GM12801 (cell line): Measurements from ENCODE around the gene CWF19L1.

Source experiments
- TF ChIP-seq, protein P1 (sequence below): IDR thresholded peaks from one replicate; pipeline ENCODE4 v1.5.1; 2011; ENCODE audit warnings: control low read depth; ENCODE audit not compliant: insufficient read length; ENCODE audit errors: extremely low read depth

CWF19L1 gene

DNA sequence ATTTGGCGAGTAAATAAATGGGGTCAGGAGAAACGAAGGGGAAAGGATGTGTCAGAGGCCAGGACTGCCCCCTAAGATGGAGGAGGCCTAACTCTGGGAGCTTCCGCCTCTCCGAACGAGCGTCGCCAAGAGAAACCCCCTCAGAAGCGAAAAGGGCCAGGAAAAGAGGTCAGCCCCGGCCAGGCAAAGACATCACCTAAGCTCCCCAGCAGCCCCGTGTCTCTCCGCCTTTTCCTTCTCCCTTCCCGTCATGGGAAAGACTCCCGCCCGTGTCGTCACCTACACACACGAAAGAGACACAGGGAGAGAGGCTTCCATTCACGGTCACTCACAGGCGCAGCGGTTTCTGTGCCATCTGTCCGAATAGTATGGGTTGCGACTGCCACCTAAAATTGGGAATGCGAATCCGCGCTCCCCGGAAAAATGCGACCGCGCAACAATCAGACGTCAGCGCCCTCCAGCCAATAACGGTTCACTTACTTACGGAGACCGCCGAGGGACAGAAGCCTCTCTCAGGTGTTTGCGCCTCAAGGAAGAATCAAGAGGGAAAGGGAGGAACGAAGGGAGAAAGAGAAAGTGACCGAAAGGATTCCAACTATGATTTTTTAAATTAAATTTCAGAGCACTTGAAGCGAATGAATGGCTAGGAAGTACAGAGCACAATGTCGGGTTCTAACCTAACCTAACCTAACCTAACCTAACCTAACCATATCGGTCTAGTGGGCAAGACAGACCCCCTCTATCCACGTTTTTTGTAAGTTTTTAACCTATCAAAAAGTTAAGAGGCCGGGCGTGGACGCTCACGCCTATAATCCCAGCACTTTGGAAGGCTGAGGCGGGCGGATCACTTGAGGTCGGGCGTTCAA is at the start of gene CWF19L1:
Gene CWF19L1 (minus strand): TSS at position 400 of the 866 bp plus-strand sequence. CDS start 45 bp downstream, at position 355.
- TF ChIP-seq, protein P1, sequence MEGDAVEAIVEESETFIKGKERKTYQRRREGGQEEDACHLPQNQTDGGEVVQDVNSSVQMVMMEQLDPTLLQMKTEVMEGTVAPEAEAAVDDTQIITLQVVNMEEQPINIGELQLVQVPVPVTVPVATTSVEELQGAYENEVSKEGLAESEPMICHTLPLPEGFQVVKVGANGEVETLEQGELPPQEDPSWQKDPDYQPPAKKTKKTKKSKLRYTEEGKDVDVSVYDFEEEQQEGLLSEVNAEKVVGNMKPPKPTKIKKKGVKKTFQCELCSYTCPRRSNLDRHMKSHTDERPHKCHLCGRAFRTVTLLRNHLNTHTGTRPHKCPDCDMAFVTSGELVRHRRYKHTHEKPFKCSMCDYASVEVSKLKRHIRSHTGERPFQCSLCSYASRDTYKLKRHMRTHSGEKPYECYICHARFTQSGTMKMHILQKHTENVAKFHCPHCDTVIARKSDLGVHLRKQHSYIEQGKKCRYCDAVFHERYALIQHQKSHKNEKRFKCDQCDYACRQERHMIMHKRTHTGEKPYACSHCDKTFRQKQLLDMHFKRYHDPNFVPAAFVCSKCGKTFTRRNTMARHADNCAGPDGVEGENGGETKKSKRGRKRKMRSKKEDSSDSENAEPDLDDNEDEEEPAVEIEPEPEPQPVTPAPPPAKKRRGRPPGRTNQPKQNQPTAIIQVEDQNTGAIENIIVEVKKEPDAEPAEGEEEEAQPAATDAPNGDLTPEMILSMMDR = no peak

DNA sequence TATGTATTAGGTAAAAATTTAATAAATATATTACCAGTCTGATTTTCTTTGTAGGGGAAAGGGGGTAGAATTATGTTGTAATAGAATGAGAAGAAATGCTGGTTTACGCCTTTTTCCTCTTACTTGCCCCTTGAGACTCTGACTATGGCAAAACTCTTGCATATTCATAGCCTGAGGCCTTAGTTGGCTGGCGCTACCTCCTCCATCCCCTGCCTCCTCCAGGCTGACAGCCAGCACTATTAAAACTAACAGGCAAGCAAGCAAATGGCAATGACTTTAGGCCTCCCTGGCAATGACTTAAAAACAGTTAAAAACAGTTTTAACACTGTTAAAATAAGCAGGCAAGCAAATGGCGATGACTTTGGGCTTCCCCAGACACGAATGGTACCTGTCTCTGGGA is 48.2 kb upstream of the CWF19L1 start:
- TF ChIP-seq, protein P1 = no peak

DNA sequence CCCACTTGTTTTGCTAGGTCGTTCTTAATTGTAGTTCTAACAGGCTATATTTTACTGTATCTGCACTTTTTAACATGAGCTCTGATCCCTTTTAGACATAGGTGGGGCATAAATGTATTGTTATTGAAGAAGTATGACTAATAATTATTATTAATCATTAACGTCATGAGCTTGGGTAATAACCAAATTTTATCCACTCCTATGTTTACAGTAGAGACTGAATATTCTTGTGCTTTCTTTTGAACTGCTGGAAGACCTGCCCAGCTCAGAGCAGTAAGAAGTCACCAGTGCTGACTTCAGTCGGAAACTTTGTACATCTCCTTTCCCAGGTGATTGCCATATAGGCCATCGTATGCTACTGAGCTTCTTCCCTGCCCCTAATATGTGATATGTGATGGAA is 43.9 kb upstream of the CWF19L1 start:
- TF ChIP-seq, protein P1 = no peak

DNA sequence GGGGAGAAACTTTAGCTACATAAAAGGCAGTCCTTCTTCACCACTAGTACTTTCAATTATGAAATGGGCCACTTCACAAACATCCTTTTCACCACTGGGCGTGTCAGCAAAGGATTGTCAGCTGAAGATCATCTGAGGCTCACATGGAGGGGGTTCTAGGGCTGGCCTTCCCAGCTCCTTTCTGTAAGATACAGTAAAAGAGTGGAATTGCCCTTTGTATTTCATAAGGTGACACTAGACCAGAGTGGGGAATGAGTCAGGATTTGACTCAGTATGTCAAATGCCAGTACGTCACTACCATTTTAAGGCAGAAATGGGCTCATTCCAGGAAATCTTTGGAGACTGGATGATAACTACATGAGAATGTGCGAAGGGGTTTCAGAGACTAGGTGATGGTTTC is 40.2 kb upstream of the CWF19L1 start:
- TF ChIP-seq, protein P1 = no peak

DNA sequence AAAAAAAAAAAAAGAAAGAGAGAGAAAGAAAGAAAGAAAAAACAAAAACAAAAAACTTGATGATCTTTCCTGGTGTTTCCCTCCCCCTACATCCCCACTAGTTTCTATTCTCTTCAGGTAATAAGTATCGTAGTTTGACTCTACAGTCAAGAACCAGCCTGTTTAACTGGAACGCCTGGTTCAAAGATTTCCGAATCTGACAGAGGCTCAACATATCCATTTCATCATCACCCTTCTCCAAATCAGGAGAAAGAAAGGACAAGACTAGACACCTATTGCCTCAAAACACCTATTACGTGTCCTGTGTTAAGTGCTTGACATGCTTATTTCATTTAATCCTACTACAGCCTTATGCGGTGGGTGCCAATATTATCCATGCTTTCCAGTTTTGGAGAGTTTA is 39.4 kb upstream of the CWF19L1 start:
- TF ChIP-seq, protein P1 = no peak

DNA sequence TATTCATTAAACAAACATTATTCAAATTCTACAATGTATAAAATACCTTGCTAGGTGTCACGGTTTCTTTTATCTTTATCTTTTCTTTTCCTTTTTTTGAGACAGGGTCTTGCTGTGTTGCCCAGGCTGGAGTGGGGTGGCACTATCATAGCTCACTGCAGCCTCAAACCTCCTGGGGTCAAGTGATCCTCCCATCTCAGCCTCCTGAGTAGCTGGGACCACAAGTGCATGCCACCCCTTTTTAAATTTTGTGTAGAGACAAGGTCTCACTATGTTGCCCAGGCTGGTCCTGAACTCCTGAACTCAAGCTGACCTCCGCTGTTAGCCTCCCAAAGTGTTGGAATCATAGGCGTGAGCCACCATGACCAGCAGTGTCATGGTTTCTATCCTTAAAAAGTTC is 37.0 kb upstream of the CWF19L1 start:
- TF ChIP-seq, protein P1 = no peak

DNA sequence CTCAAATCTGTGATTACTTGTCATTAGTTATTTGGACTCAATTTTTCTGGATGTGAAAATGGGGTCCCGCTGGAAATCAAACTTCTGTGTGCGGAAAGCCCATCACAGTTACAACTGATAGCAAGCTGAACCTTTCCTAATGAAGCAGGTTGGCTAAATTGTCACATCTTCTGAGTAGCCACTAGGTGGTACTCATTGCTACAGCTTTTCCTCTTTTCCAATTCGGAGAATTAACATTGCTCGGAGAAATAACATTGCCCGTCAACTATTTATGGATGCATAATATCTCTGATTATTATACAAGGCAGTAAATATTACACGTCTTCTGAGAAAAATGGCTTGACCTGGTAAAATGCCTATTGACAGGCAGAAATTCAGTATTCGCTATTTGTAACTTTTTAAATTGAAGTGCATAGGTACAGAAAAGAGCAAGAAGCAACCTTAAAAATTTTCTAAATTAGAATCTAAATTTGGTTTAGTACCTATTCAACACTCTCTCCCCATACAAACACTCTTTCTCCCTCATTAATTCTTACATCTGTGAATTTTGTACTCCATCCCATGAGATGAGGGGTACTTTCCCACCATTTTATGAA is 36.4 kb upstream of the CWF19L1 start:
- TF ChIP-seq, protein P1 = no peak
